ENCODE results near the gene DUSP22. TPM values are rescaled to one million over a fixed set of nuclear protein-coding genes. Genes with fewer than 3 reads are reported as not detected.

DUSP22 gene
- polyA plus RNA-seq, 1 of the 3 experiments (the other 2 are of a cell fraction), result 6.8 TPM

DNA sequence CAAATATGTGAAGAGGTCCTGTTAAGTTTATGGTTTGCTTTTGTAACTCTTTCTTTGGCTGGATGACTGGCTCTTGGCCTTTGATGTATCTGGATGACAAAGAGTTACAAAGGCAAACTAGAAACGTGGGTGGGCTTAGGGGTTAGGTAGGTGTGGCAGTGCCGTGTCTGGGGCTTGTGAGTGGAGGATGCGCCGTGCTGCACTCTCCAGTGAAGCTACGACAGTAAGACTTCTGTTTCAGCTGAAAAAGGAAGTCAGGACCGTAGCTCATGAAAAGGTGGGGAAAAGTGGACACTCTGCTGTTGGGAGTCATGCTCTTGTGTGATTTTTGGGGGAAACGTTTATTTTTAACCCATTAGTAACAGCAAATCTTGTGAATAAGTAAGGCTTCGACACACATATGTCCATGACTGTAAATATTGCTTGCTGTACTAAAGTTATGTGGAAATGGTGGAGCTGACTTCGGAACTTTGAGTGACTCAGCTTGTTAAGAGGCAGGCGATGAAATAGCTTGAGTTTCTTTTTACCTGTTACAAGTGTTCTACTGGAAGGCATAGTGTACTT lies 45.6 kb downstream of the DUSP22 start:
- Histone ChIP-seq H3K27ac (ENCODE audit: low read depth in 2 of 2, low read length in 1 of 2) (no peak overlapping the region), H3K36me3 (replicated peaks in 1 of 2; ENCODE audit: control insufficient read depth in 1 of 2, insufficient read depth in 2 of 2, low read length in 1 of 2) (no peaks in the 10 kb centered on the region), H3K79me2 (ENCODE audit: insufficient read depth) (no peaks in the 10 kb centered on the region), H3K27me3 (ENCODE audit: insufficient read depth) (peaks cover 42% of the 10 kb centered on the region; the same call in 1 of the 2 replicates), H3K9me3 (no peaks in the 10 kb centered on the region), H2AFZ (ENCODE audit: low read depth) (no peak overlapping the region), H4K20me1 (ENCODE audit: insufficient read depth) (no peaks in the 10 kb centered on the region), H3F3A (replicated peaks; ENCODE audit: insufficient read depth) (no peaks in the 10 kb centered on the region), H3K4me1 (ENCODE audit: control insufficient read depth in 1 of 2, insufficient read depth in 2 of 2, low read depth in 1 of 2, low read length in 1 of 2) (no peaks in the 10 kb centered on the region; a peak in 1 of 4 replicates), H3K4me2 (no peak overlapping the region), H3K4me3 (ENCODE audit: low read depth in 2 of 2, low read length in 1 of 2) (no peak overlapping the region), H3K9me2 (no peaks in the 10 kb centered on the region), H3K9ac (no peak overlapping the region)
- POLR2A ChIA-PET, result no interaction called here
- no peak for TF ChIP-seq SMC3 (IDR thresholded peaks at IDR 0.05; ENCODE audit: low read depth, low read length)
- WGBS (ENCODE audit: low lambda C conversion rate), result 48% methylated on average over 10 of the region's 10 CpGs
- no peak for DNase-seq
- CTCF ChIA-PET, result interaction anchor here (0.8 to 1.3 kb wide), 2 partner anchors 20 to 23 kb away, joined by 3 read pairs; no protein-coding TSS in a partner anchor

DNA sequence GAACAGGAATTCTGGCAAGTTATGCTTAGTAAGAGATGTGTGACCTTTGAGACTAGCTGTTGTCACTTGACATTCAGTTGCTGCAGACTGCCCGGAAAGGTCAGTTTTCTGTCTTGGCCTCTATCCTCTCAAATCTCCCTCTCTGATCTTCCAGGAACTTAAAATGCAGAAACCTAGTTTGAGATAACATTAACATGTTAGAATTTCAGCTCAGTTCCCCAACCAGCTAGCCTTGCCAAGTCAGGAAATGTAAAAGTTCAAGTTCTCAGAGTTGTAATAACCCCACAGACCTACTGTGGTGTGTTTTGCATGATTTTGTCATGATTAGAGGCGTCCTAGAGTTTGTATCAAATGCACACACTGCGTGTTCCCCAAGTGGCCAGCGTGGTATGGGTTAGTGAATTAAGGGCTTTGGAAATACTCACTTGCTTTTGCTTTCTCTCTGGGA lies 46.6 kb downstream of the DUSP22 start:
- no peak for DNase-seq
- no peak overlapping the region for H3K9ac ChIP-seq
- H3K4me1 ChIP-seq (ENCODE audit: control insufficient read depth in 1 of 2, insufficient read depth in 2 of 2, low read depth in 1 of 2, low read length in 1 of 2), result peaks cover 0 to 5% of the 10 kb centered on the region in 2 experiments; a peak in 1 of 4 replicates
- H3K27me3 ChIP-seq (ENCODE audit: insufficient read depth), result peaks cover 43% of the 10 kb centered on the region; the same call in 1 of the 2 replicates
- H3K4me3 ChIP-seq (ENCODE audit: low read depth in 2 of 2, low read length in 1 of 2), result no peak overlapping the region
- H3K27ac ChIP-seq (ENCODE audit: low read depth in 2 of 2, low read length in 1 of 2), result no peak overlapping the region
- H2AFZ ChIP-seq (ENCODE audit: low read depth), result no peak overlapping the region
- H3K79me2 ChIP-seq (ENCODE audit: insufficient read depth), result no peaks in the 10 kb centered on the region
- no peak overlapping the region for H3K4me2 ChIP-seq
- H3K9me2 ChIP-seq, result no peaks in the 10 kb centered on the region
- H3K9me3 ChIP-seq, result no peaks in the 10 kb centered on the region
- no peaks in the 10 kb centered on the region for H3K36me3 ChIP-seq (replicated peaks in 1 of 2; ENCODE audit: control insufficient read depth in 1 of 2, insufficient read depth in 2 of 2, low read length in 1 of 2)
- no peaks in the 10 kb centered on the region for H4K20me1 ChIP-seq (ENCODE audit: insufficient read depth)
- POLR2A ChIA-PET, result no interaction called here
- 45% methylated on average over 4 of the region's 4 CpGs for WGBS (ENCODE audit: low lambda C conversion rate)
- CTCF ChIA-PET, result interaction anchor here (1.3 kb wide), 1 partner anchor 24 kb away, joined by 3 read pairs; no protein-coding TSS in a partner anchor
- H3F3A ChIP-seq (replicated peaks; ENCODE audit: insufficient read depth), result no peaks in the 10 kb centered on the region
- TF ChIP-seq, protein P1, sequence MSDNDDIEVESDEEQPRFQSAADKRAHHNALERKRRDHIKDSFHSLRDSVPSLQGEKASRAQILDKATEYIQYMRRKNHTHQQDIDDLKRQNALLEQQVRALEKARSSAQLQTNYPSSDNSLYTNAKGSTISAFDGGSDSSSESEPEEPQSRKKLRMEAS (IDR thresholded peaks at IDR 0.05; ENCODE audit: low read depth), result no peak
- TF ChIP-seq, protein P2, sequence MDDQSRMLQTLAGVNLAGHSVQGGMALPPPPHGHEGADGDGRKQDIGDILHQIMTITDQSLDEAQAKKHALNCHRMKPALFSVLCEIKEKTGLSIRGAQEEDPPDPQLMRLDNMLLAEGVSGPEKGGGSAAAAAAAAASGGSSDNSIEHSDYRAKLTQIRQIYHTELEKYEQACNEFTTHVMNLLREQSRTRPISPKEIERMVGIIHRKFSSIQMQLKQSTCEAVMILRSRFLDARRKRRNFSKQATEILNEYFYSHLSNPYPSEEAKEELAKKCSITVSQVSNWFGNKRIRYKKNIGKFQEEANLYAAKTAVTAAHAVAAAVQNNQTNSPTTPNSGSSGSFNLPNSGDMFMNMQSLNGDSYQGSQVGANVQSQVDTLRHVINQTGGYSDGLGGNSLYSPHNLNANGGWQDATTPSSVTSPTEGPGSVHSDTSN (IDR thresholded peaks at IDR 0.05), result no peak
- TF ChIP-seq, protein P3, sequence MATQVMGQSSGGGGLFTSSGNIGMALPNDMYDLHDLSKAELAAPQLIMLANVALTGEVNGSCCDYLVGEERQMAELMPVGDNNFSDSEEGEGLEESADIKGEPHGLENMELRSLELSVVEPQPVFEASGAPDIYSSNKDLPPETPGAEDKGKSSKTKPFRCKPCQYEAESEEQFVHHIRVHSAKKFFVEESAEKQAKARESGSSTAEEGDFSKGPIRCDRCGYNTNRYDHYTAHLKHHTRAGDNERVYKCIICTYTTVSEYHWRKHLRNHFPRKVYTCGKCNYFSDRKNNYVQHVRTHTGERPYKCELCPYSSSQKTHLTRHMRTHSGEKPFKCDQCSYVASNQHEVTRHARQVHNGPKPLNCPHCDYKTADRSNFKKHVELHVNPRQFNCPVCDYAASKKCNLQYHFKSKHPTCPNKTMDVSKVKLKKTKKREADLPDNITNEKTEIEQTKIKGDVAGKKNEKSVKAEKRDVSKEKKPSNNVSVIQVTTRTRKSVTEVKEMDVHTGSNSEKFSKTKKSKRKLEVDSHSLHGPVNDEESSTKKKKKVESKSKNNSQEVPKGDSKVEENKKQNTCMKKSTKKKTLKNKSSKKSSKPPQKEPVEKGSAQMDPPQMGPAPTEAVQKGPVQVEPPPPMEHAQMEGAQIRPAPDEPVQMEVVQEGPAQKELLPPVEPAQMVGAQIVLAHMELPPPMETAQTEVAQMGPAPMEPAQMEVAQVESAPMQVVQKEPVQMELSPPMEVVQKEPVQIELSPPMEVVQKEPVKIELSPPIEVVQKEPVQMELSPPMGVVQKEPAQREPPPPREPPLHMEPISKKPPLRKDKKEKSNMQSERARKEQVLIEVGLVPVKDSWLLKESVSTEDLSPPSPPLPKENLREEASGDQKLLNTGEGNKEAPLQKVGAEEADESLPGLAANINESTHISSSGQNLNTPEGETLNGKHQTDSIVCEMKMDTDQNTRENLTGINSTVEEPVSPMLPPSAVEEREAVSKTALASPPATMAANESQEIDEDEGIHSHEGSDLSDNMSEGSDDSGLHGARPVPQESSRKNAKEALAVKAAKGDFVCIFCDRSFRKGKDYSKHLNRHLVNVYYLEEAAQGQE (IDR thresholded peaks at IDR 0.05; ENCODE audit: low read depth, low read length), result no peak
- TF ChIP-seq SIN3A (IDR thresholded peaks at IDR 0.05; ENCODE audit: borderline replicate concordance, low read depth, low read length) (no peak), RAD21 (IDR thresholded peaks at IDR 0.05; ENCODE audit: low read length) (no peak), SMC3 (IDR thresholded peaks at IDR 0.05; ENCODE audit: low read depth, low read length) (no peak), TAF1 (IDR thresholded peaks at IDR 0.05; ENCODE audit: borderline replicate concordance, low read depth, low read length) (no peak), MEF2A (IDR thresholded peaks at IDR 0.05; ENCODE audit: borderline replicate concordance, low read depth) (no peak), FOXM1 (IDR thresholded peaks at IDR 0.05; ENCODE audit: low read depth) (no peak), EZH2phosphoT487 (IDR thresholded peaks at IDR 0.05; ENCODE audit: borderline replicate concordance, low read depth) (no peak), FOXJ3 (CRISPR knock-in tag; IDR thresholded peaks at IDR 0.05) (no peak), ELF1 (IDR thresholded peaks at IDR 0.05) (no peak), RFX5 (IDR thresholded peaks at IDR 0.05; ENCODE audit: low read length) (no peak), TEAD4 (IDR thresholded peaks at IDR 0.05; ENCODE audit: borderline replicate concordance, insufficient read depth) (no peak), GATA2 (CRISPR knock-in tag; IDR thresholded peaks at IDR 0.05) (no peak)
- TF ChIP-seq, protein P4, sequence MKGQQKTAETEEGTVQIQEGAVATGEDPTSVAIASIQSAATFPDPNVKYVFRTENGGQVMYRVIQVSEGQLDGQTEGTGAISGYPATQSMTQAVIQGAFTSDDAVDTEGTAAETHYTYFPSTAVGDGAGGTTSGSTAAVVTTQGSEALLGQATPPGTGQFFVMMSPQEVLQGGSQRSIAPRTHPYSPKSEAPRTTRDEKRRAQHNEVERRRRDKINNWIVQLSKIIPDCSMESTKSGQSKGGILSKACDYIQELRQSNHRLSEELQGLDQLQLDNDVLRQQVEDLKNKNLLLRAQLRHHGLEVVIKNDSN (IDR thresholded peaks at IDR 0.05; ENCODE audit: borderline replicate concordance, low read depth), result no peak
- TF ChIP-seq, protein P5, sequence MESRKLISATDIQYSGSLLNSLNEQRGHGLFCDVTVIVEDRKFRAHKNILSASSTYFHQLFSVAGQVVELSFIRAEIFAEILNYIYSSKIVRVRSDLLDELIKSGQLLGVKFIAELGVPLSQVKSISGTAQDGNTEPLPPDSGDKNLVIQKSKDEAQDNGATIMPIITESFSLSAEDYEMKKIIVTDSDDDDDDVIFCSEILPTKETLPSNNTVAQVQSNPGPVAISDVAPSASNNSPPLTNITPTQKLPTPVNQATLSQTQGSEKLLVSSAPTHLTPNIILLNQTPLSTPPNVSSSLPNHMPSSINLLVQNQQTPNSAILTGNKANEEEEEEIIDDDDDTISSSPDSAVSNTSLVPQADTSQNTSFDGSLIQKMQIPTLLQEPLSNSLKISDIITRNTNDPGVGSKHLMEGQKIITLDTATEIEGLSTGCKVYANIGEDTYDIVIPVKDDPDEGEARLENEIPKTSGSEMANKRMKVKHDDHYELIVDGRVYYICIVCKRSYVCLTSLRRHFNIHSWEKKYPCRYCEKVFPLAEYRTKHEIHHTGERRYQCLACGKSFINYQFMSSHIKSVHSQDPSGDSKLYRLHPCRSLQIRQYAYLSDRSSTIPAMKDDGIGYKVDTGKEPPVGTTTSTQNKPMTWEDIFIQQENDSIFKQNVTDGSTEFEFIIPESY (IDR thresholded peaks at IDR 0.05; ENCODE audit: borderline replicate concordance, low read depth), result no peak
